GM23338 (cell line): ENCODE results near the gene GLOD4. TPM values are rescaled to one million over a fixed set of nuclear protein-coding genes. Genes with fewer than 3 reads are reported as not detected.

Experiments
- ATAC-seq: fragments of 200-7000 bp; cut with Tn5 transposase; 3 replicates; pipeline ENCODE4 v1.9.1; 2020
- DNase-seq: peaks from one replicate; pipeline ENCODE4 v3.0.0-alpha.2; 2015; ENCODE audit warnings: low spot score
- H2AFZ ChIP-seq: fragments of 200-600 bp; sonication (generic); 2 replicates; pipeline ENCODE4 v1.8.0; 2016; ENCODE audit warnings: antibody characterized with exemption, mild to moderate bottlenecking, moderate library complexity
- H3F3A ChIP-seq: fragments of 200-600 bp; sonication (generic); replicated peaks from 2 replicates; pipeline ENCODE4 v1.8.0; 2017; ENCODE audit warnings: antibody characterized with exemption, mixed run types, low read depth
- H3K27ac ChIP-seq: fragments of 200-600 bp; sonication (generic); 2 replicates; pipeline ENCODE4 v1.6.1; 2016; ENCODE audit warnings: low read depth
- H3K27me3 ChIP-seq: fragments of 200-600 bp; sonication (generic); 2 replicates; pipeline ENCODE4 v1.8.0; 2016; ENCODE audit warnings: mild to moderate bottlenecking, mixed run types, moderate library complexity; ENCODE audit not compliant: insufficient read depth
- H3K36me3 ChIP-seq: fragments of 200-600 bp; sonication (generic); 2 replicates; pipeline ENCODE4 v1.8.0; 2016; ENCODE audit warnings: mild to moderate bottlenecking; ENCODE audit not compliant: insufficient read depth
- H3K4me1 ChIP-seq: fragments of 200-600 bp; sonication (generic); 2 replicates; pipeline ENCODE4 v1.8.0; 2016; ENCODE audit warnings: mild to moderate bottlenecking, moderate library complexity; ENCODE audit not compliant: insufficient read depth
- H3K4me2 ChIP-seq: fragments of 200-600 bp; sonication (generic); 2 replicates; pipeline ENCODE4 v1.7.1; 2017; ENCODE audit warnings: mixed run types
- H3K4me3 ChIP-seq: fragments of 200-600 bp; sonication (generic); 2 replicates; pipeline ENCODE4 v1.6.1; 2016; ENCODE audit warnings: mixed run types
- H3K79me2 ChIP-seq: fragments of 200-600 bp; sonication (generic); replicated peaks from 2 replicates; pipeline ENCODE4 v1.8.0; 2017; ENCODE audit warnings: mild to moderate bottlenecking; ENCODE audit not compliant: insufficient read depth
- H3K9me2 ChIP-seq: fragments of 200-600 bp; sonication (generic); 2 replicates; pipeline ENCODE4 v1.8.0; 2017; ENCODE audit not compliant: insufficient read depth
- H4K20me1 ChIP-seq: fragments of 200-600 bp; sonication (generic); replicated peaks from 2 replicates; pipeline ENCODE4 v1.8.0; 2017; ENCODE audit warnings: mild to moderate bottlenecking; ENCODE audit not compliant: insufficient read depth
- H3K27ac Mint-ChIP-seq: 2 replicates; pipeline ENCODE4 v1.8.0; 2020; ENCODE audit warnings: inconsistent platforms, mild to moderate bottlenecking, moderate library complexity, mixed read lengths
- H3K27me3 Mint-ChIP-seq: 3 replicates; pipeline ENCODE4 v1.8.0; 2022; ENCODE audit warnings: low read depth, mild to moderate bottlenecking, moderate library complexity, mixed read lengths, inconsistent platforms; ENCODE audit not compliant: insufficient read depth, poor library complexity
- H3K36me3 Mint-ChIP-seq: 3 replicates; pipeline ENCODE4 v1.8.0; 2021; ENCODE audit warnings: low read depth, mild to moderate bottlenecking, inconsistent platforms, moderate library complexity, mixed read lengths
- H3K4me1 Mint-ChIP-seq: 3 replicates; pipeline ENCODE4 v1.8.0; 2020; ENCODE audit warnings: mild to moderate bottlenecking, inconsistent platforms, mixed read lengths
- H3K4me3 Mint-ChIP-seq: 3 replicates; pipeline ENCODE4 v1.8.0; 2021; ENCODE audit warnings: moderate library complexity, mild to moderate bottlenecking, inconsistent platforms, mixed read lengths
- H3K9me3 Mint-ChIP-seq: 3 replicates; pipeline ENCODE4 v1.8.0; 2020; ENCODE audit warnings: moderate library complexity, mild to moderate bottlenecking, inconsistent platforms, mixed read lengths
- CREB1 ChIP-seq: fragments of 250-450 bp; sonication (Bioruptor Pico); IDR thresholded peaks from 2 replicates; pipeline ENCODE4 v1.5.0; 2020; ENCODE audit warnings: low read depth, mild to moderate bottlenecking, moderate library complexity
- ETS1 ChIP-seq: IDR thresholded peaks from 2 replicates; pipeline ENCODE4 v1.6.1; 2016; ENCODE audit warnings: antibody characterized with exemption
- EZH2 ChIP-seq: fragments of 200-600 bp; sonication (generic); IDR thresholded peaks from one replicate; pipeline ENCODE4 v1.8.0; 2017; ENCODE audit warnings: antibody characterized with exemption, mild to moderate bottlenecking, low read depth; ENCODE audit not compliant: unreplicated experiment
- EZH2phosphoT487 ChIP-seq: fragments of 200-600 bp; sonication (generic); IDR thresholded peaks from one replicate; pipeline ENCODE4 v1.8.1; 2018; ENCODE audit warnings: antibody characterized with exemption; ENCODE audit not compliant: unreplicated experiment
- JUNB ChIP-seq: IDR thresholded peaks from one replicate; pipeline ENCODE4 v1.6.1; 2016; ENCODE audit warnings: antibody characterized with exemption; ENCODE audit not compliant: unreplicated experiment
- NANOG ChIP-seq: IDR thresholded peaks from 2 replicates; pipeline ENCODE4 v1.6.1; 2016; ENCODE audit warnings: antibody characterized with exemption, borderline replicate concordance
- POLR2AphosphoS5 ChIP-seq: IDR thresholded peaks from 2 replicates; pipeline ENCODE4 v1.6.1; 2016; ENCODE audit warnings: antibody characterized with exemption, low read depth
- REST ChIP-seq: IDR thresholded peaks from one replicate; pipeline ENCODE4 v1.6.1; 2018; ENCODE audit warnings: antibody characterized with exemption; ENCODE audit not compliant: unreplicated experiment
- STAT1 ChIP-seq: IDR thresholded peaks from one replicate; pipeline ENCODE4 v1.6.1; 2016; ENCODE audit warnings: antibody characterized with exemption; ENCODE audit not compliant: unreplicated experiment
- ZNF114 ChIP-seq: fragments of 250-450 bp; sonication (Bioruptor Pico); IDR thresholded peaks from 2 replicates; pipeline ENCODE4 v1.5.0; 2020; ENCODE audit warnings: mild to moderate bottlenecking, moderate library complexity
- ZNF331 ChIP-seq: fragments of 250-450 bp; sonication (Bioruptor Pico); IDR thresholded peaks from 2 replicates; pipeline ENCODE4 v1.5.0; 2020; ENCODE audit warnings: low read depth, mild to moderate bottlenecking, moderate library complexity
- ZNF462 ChIP-seq: fragments of 250-450 bp; sonication (Bioruptor Pico); IDR thresholded peaks from 2 replicates; pipeline ENCODE4 v1.5.0; 2020; ENCODE audit warnings: mild to moderate bottlenecking, moderate library complexity
- polyA plus RNA-seq: library from polyadenylated mRNA; unstranded; fragments of >200 nt; fragmentation: Nextera tagmentation; extraction: Ambion mirVana; gene quantifications from 2 replicates; pipeline ENCODE4 v1.2.1, GENCODE V29; 2016
- total RNA-seq: library from RNA; depleted of rRNA; stranded (reverse); fragments of >200 nt; shearing (Covaris generic); gene quantifications from 2 replicates; pipeline ENCODE4 v1.2.3, GENCODE V29; 2014
- TF ChIP-seq, protein P1 (sequence below), 2 experiments: fragments of 200-600 bp in 1 of 2; sonication (generic) in 1 of 2; conservative IDR thresholded peaks; 2 replicates each; pipeline versions ENCODE4 v1.5.1 to v1.6.1; 2016 to 2017; ENCODE audit warnings: antibody characterized with exemption in 2 of 2, low read depth in 2 of 2, mild to moderate bottlenecking in 2 of 2, moderate library complexity in 1 of 2

GLOD4 gene
- total and polyA plus RNA-seq, 2 experiments from 2014 or later = 120 to 122 TPM

GRCh38 chr17:802481-802880, 20.4 kb upstream of the GLOD4 start:
- Histone ChIP-seq H3K36me3 (no peaks in the 10 kb centered on the region; the same call in 1 of the 2 replicates), H3F3A (no peaks in the 10 kb centered on the region), H3K9me2 (no peaks in the 10 kb centered on the region), H3K4me1 (no peaks in the 10 kb centered on the region), H3K79me2 (no peaks in the 10 kb centered on the region), H3K27me3 (no peaks in the 10 kb centered on the region), H3K4me3 (no peak overlapping the region), H3K27ac (no peak overlapping the region), H2AFZ (no peak overlapping the region), H3K4me2 (no peak overlapping the region), H4K20me1 (no peaks in the 10 kb centered on the region; the same call in 1 of the 2 replicates)
- TF ChIP-seq, protein P1, sequence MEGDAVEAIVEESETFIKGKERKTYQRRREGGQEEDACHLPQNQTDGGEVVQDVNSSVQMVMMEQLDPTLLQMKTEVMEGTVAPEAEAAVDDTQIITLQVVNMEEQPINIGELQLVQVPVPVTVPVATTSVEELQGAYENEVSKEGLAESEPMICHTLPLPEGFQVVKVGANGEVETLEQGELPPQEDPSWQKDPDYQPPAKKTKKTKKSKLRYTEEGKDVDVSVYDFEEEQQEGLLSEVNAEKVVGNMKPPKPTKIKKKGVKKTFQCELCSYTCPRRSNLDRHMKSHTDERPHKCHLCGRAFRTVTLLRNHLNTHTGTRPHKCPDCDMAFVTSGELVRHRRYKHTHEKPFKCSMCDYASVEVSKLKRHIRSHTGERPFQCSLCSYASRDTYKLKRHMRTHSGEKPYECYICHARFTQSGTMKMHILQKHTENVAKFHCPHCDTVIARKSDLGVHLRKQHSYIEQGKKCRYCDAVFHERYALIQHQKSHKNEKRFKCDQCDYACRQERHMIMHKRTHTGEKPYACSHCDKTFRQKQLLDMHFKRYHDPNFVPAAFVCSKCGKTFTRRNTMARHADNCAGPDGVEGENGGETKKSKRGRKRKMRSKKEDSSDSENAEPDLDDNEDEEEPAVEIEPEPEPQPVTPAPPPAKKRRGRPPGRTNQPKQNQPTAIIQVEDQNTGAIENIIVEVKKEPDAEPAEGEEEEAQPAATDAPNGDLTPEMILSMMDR (conservative IDR thresholded peaks at IDR 0.05; ENCODE audit: low read depth in 2 of 2) = no peak
- no peak for TF ChIP-seq STAT1
- no peak for TF ChIP-seq ZNF462
- no peak for TF ChIP-seq ZNF114 (CRISPR knock-in tag)
- no peak for TF ChIP-seq REST
- no peak for TF ChIP-seq ZNF331 (CRISPR knock-in tag)
- TF ChIP-seq EZH2phosphoT487 = no peak
- no peak for TF ChIP-seq CREB1
- no peak for TF ChIP-seq JUNB
- TF ChIP-seq ETS1 = no peak
- no peak for TF ChIP-seq NANOG
- no peak for TF ChIP-seq EZH2
- TF ChIP-seq POLR2AphosphoS5 = no peak
- DNase-seq (no peak), ATAC-seq (no peak)
- H3K27me3 Mint-ChIP-seq = peaks cover 15% of the 10 kb centered on the region
- H3K27ac Mint-ChIP-seq = no peak overlapping the region
- peaks cover 6% of the 10 kb centered on the region; the same call in 2 of the 3 replicates for H3K4me1 Mint-ChIP-seq
- H3K4me3 Mint-ChIP-seq = no peak overlapping the region
- no peaks in the 10 kb centered on the region; the same call in 2 of the 3 replicates for H3K9me3 Mint-ChIP-seq
- H3K36me3 Mint-ChIP-seq = peaks cover 14% of the 10 kb centered on the region
